Caco-2 (cell line): Measurements from ENCODE around the gene ZNRF3. TPM values are rescaled to one million over a fixed set of nuclear protein-coding genes. Genes with fewer than 3 reads are reported as not detected.
A peak's percentile ranks its signal among the peaks of the same experiment; 100 is the strongest.

ENCODE experiments used
- BruUV-seq: library from RNA; stranded (reverse); fragments of 400-500 nt; replicated peaks from 2 replicates; lab custom pipeline; 2021; lab: Mats Ljungman, UMichigan
- CTCF ChIA-PET: fragments of 300-600 bp; sonication (Branson Sonifier 250); formaldehyde crosslinking; loops from one replicate; lab custom pipeline; 2022; ENCODE audit warnings: antibody characterized with exemption; lab: Charles Lee
- POLR2A ChIA-PET: fragments of 300-600 bp; sonication (Branson Sonifier 250); formaldehyde crosslinking; loops from one replicate; lab custom pipeline; 2022; ENCODE audit warnings: antibody characterized with exemption; lab: Charles Lee
- DNase-seq, 2 experiments: peaks; one replicate each; pipeline versions ENCODE4 v3.0.0 to v3.0.0-alpha.2; 2020 to 2022
- H3K27me3 ChIP-seq: replicated peaks from 2 replicates; pipeline ENCODE4 v1.6.0; 2011; ENCODE audit warnings: low read length; ENCODE audit not compliant: control insufficient read depth, insufficient read depth
- H3K36me3 ChIP-seq: 2 replicates; pipeline ENCODE4 v1.5.1; 2011; ENCODE audit warnings: low read length; ENCODE audit not compliant: control insufficient read depth, insufficient read depth
- H3K4me1 ChIP-seq: fragments of 250-450 bp; sonication (Bioruptor Pico); 2 replicates; pipeline ENCODE4 v1.5.1; 2020; ENCODE audit warnings: mild to moderate bottlenecking
- H3K4me3 ChIP-seq: 2 replicates; pipeline ENCODE4 v1.5.1; 2011; ENCODE audit warnings: low read depth, mild to moderate bottlenecking, control low read depth, low read length
- H3K9me3 ChIP-seq: fragments of 250-450 bp; sonication (Bioruptor Pico); 2 replicates; pipeline ENCODE4 v1.5.1; 2020; ENCODE audit warnings: mild to moderate bottlenecking, moderate library complexity
- H3K27ac Mint-ChIP-seq: one replicate; pipeline ENCODE4 v1.8.0; 2022; ENCODE audit warnings: mixed read lengths; ENCODE audit not compliant: unreplicated experiment
- H3K27me3 Mint-ChIP-seq: one replicate; pipeline ENCODE4 v1.8.0; 2022; ENCODE audit warnings: mixed read lengths; ENCODE audit not compliant: insufficient read depth, unreplicated experiment
- H3K36me3 Mint-ChIP-seq: one replicate; pipeline ENCODE4 v1.8.0; 2022; ENCODE audit warnings: mild to moderate bottlenecking, mixed read lengths; ENCODE audit not compliant: insufficient read depth, unreplicated experiment
- H3K4me1 Mint-ChIP-seq: one replicate; pipeline ENCODE4 v1.8.0; 2022; ENCODE audit warnings: low read depth, mixed read lengths; ENCODE audit not compliant: unreplicated experiment
- H3K4me3 Mint-ChIP-seq: one replicate; pipeline ENCODE4 v1.8.0; 2022; ENCODE audit warnings: mild to moderate bottlenecking, moderate library complexity, mixed read lengths; ENCODE audit not compliant: unreplicated experiment
- H3K9me3 Mint-ChIP-seq: one replicate; pipeline ENCODE4 v1.8.0; 2022; ENCODE audit warnings: mixed read lengths; ENCODE audit not compliant: unreplicated experiment
- intact Hi-C: fragments of 100-400 bp; cut with micrococcal nuclease; formaldehyde crosslinking; loops from one replicate; pipeline ENCODE4 v1.10.0; 2022; ENCODE audit not compliant: unreplicated experiment
- total RNA-seq: library from RNA; stranded (reverse); gene quantifications from 2 replicates; pipeline ENCODE4 v1.2.3, GENCODE V29; 2022
- TF ChIP-seq, protein P1 (sequence below), 2 experiments: fragments of 200-600 bp in 1 of 2; IDR thresholded peaks; 1 replicate in 1 of 2; 2 replicates in 1 of 2; pipeline versions ENCODE4 v1.5.1 to v1.8.0; 2011 to 2022; ENCODE audit warnings: antibody characterized with exemption in 1 of 2, control low read depth in 1 of 2, inconsistent platforms in 1 of 2, low read depth in 1 of 2, low read length in 1 of 2, mild to moderate bottlenecking in 1 of 2, moderate library complexity in 1 of 2; ENCODE audit not compliant: insufficient read depth in 1 of 2, severe bottlenecking in 1 of 2, unreplicated experiment in 1 of 2

The ZNRF3 gene
- total RNA-seq, 1 experiment from 2014 or later: 41.1 TPM

- peaks cover 4% of the 10 kb centered on the region for H3K36me3 ChIP-seq
- Mint-ChIP-seq H3K27ac (no peak overlapping the region), H3K4me1 (peaks cover 8% of the 10 kb centered on the region), H3K27me3 (no peaks in the 10 kb centered on the region), H3K9me3 (no peaks in the 10 kb centered on the region), H3K4me3 (no peak overlapping the region), H3K36me3 (peaks cover 90% of the 10 kb centered on the region)
- intact Hi-C loops: no loop called here
- no TSS peak for BruUV-seq
- no peak for DNase-seq
- H3K4me1 ChIP-seq: no peaks in the 10 kb centered on the region
- H3K27me3 ChIP-seq: no peaks in the 10 kb centered on the region
- ChIA-PET CTCF (no interaction called here), POLR2A (no interaction called here)
- TF ChIP-seq, protein P1, sequence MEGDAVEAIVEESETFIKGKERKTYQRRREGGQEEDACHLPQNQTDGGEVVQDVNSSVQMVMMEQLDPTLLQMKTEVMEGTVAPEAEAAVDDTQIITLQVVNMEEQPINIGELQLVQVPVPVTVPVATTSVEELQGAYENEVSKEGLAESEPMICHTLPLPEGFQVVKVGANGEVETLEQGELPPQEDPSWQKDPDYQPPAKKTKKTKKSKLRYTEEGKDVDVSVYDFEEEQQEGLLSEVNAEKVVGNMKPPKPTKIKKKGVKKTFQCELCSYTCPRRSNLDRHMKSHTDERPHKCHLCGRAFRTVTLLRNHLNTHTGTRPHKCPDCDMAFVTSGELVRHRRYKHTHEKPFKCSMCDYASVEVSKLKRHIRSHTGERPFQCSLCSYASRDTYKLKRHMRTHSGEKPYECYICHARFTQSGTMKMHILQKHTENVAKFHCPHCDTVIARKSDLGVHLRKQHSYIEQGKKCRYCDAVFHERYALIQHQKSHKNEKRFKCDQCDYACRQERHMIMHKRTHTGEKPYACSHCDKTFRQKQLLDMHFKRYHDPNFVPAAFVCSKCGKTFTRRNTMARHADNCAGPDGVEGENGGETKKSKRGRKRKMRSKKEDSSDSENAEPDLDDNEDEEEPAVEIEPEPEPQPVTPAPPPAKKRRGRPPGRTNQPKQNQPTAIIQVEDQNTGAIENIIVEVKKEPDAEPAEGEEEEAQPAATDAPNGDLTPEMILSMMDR (IDR thresholded peaks at IDR 0.05; ENCODE audit: insufficient read depth in 1 of 2, low read depth in 1 of 2, low read length in 1 of 2, severe bottlenecking in 1 of 2, unreplicated experiment in 1 of 2): no peak
- H3K4me3 ChIP-seq: no peak overlapping the region
- H3K9me3 ChIP-seq: no peaks in the 10 kb centered on the region
These were observed 167.1 kb downstream of the ZNRF3 start for GRCh38 chr22:29050457-29050856.

GRCh38 chr22:29053048-29053702 lies 169.8 kb downstream of the ZNRF3 start:
- CTCF ChIA-PET: interaction anchor here (0.6 to 1.3 kb wide), 2 partner anchors 101 to 328 kb away, joined by 3 to 4 read pairs; no protein-coding TSS in a partner anchor
- no peaks in the 10 kb centered on the region for H3K27me3 ChIP-seq
- Mint-ChIP-seq H3K4me3 (no peak overlapping the region), H3K4me1 (peaks cover 9% of the 10 kb centered on the region), H3K9me3 (no peaks in the 10 kb centered on the region), H3K36me3 (peaks cover 77% of the 10 kb centered on the region), H3K27ac (peak overlapping the region; percentile 73), H3K27me3 (no peaks in the 10 kb centered on the region)
- POLR2A ChIA-PET: no interaction called here
- intact Hi-C loops: no loop called here
- no peaks in the 10 kb centered on the region for H3K4me1 ChIP-seq
- no peak overlapping the region for H3K4me3 ChIP-seq
- BruUV-seq: no TSS peak
- TF ChIP-seq, protein P1 (IDR thresholded peaks at IDR 0.05; ENCODE audit: insufficient read depth in 1 of 2, low read depth in 1 of 2, low read length in 1 of 2, severe bottlenecking in 1 of 2, unreplicated experiment in 1 of 2): no peak
- H3K9me3 ChIP-seq: no peaks in the 10 kb centered on the region
- no peak for DNase-seq
- peaks cover 1% of the 10 kb centered on the region for H3K36me3 ChIP-seq

GRCh38 chr22:29054251-29054767 lies 170.9 kb downstream of the ZNRF3 start:
- no peaks in the 10 kb centered on the region for H3K27me3 Mint-ChIP-seq
- Histone ChIP-seq H3K36me3 (peaks cover 1% of the 10 kb centered on the region), H3K4me1 (no peaks in the 10 kb centered on the region), H3K9me3 (no peaks in the 10 kb centered on the region), H3K4me3 (no peak overlapping the region), H3K27me3 (no peaks in the 10 kb centered on the region)
- H3K4me3 Mint-ChIP-seq: no peak overlapping the region
- TF ChIP-seq, protein P1 (IDR thresholded peaks at IDR 0.05; ENCODE audit: insufficient read depth in 1 of 2, low read depth in 1 of 2, low read length in 1 of 2, severe bottlenecking in 1 of 2, unreplicated experiment in 1 of 2): no peak
- no peak for DNase-seq
- POLR2A ChIA-PET: no interaction called here
- no peak overlapping the region for H3K27ac Mint-ChIP-seq
- peaks cover 75% of the 10 kb centered on the region for H3K36me3 Mint-ChIP-seq
- H3K4me1 Mint-ChIP-seq: peaks cover 16% of the 10 kb centered on the region
- no peaks in the 10 kb centered on the region for H3K9me3 Mint-ChIP-seq
- BruUV-seq: no TSS peak
- CTCF ChIA-PET: interaction anchor here (1.3 kb wide), 1 partner anchor 100 kb away, joined by 3 read pairs; no protein-coding TSS in a partner anchor
- intact Hi-C loops: no loop called here
